Measurements from ENCODE around the gene PUS7.
"Not testable (repeated sequence)": the region's sequence is repeated elsewhere in the genome, so short reads cannot be mapped to it uniquely, and the experiment has no call there.

Gene PUS7

GRCh38 chr7:105448181-105448580, 73.9 kb downstream of the PUS7 start:
- DNase-seq (ENCODE audit: low read depth) = no peak

- DNase-seq (ENCODE audit: low read depth) = no peak
Observed at GRCh38 chr7:105444342-105444987, 77.6 kb downstream of the PUS7 start.

- DNase-seq (ENCODE audit: low read depth) = not testable (repeated sequence)
Observed at GRCh38 chr7:105442214-105442613, 79.9 kb downstream of the PUS7 start.

- DNase-seq (ENCODE audit: low read depth) = no peak
Observed at GRCh38 chr7:105439174-105439893, 82.7 kb downstream of the PUS7 start.

- no peak for DNase-seq (ENCODE audit: low read depth)
Observed at GRCh38 chr7:105438847-105439173, 83.3 kb downstream of the PUS7 start.

- DNase-seq (ENCODE audit: low read depth) = no peak
Observed at GRCh38 chr7:105438254-105438653, 83.8 kb downstream of the PUS7 start.

- not testable (repeated sequence) for DNase-seq (ENCODE audit: low read depth)
Observed at GRCh38 chr7:105437356-105437755, 84.7 kb downstream of the PUS7 start.

GRCh38 chr7:105429746-105430612, 92.1 kb downstream of the PUS7 start:
- no peak for DNase-seq (ENCODE audit: low read depth)

GRCh38 chr7:105426606-105427146, 95.4 kb downstream of the PUS7 start:
- DNase-seq (ENCODE audit: low read depth) = no peak

GRCh38 chr7:105423987-105424386, 98.1 kb downstream of the PUS7 start:
- DNase-seq (ENCODE audit: low read depth) = no peak

GRCh38 chr7:105413887-105414437, 108.1 kb downstream of the PUS7 start:
- no peak for DNase-seq (ENCODE audit: low read depth)

GRCh38 chr7:105410774-105411173, 111.3 kb downstream of the PUS7 start:
- not testable (repeated sequence) for DNase-seq (ENCODE audit: low read depth)

- not testable (repeated sequence) for DNase-seq (ENCODE audit: low read depth)
Observed at GRCh38 chr7:105409775-105410174, 112.3 kb downstream of the PUS7 start.

- DNase-seq (ENCODE audit: low read depth) = no peak
Observed at GRCh38 chr7:105408791-105409410, 113.2 kb downstream of the PUS7 start.
